T-cell (primary cell): ENCODE data around the gene BOLA3. TPM values are rescaled to one million over a fixed set of nuclear protein-coding genes. Genes with fewer than 3 reads are reported as not detected.

Source experiments
- ATAC-seq, 4 experiments: fragments of 200-7000 bp in 3 of 4; fragments of 150-1000 bp in 1 of 4; cut with Tn5 transposase; replicated peaks in 1 of 4; 1 replicate in 3 of 4; 2 replicates in 1 of 4; pipeline ENCODE4 v1.10.0; 2021; ENCODE audit warnings: moderate library complexity in 3 of 4, mild to moderate bottlenecking in 2 of 4, moderate number of reproducible peaks in 1 of 4
- CTCF ChIA-PET, 2 donors: fragments of 300-600 bp; sonication (Branson Sonifier 250); formaldehyde crosslinking; loops; one replicate each; lab custom pipeline; 2022; ENCODE audit warnings: antibody characterized with exemption in 2 of 2; lab: Charles Lee
- POLR2A ChIA-PET, 2 donors: fragments of 300-600 bp; sonication (Branson Sonifier 250); formaldehyde crosslinking; loops; one replicate each; lab custom pipeline; 2022; ENCODE audit warnings: antibody characterized with exemption in 2 of 2; lab: Charles Lee
- DNase-seq, 35 experiments: peaks; one replicate each; pipeline versions ENCODE4 v3.0.0 to v3.0.0-alpha.2; 2013 to 2023
- H3K27ac ChIP-seq: one replicate; pipeline ENCODE4 v1.5.1; 2013; ENCODE audit warnings: low read length
- H3K27me3 ChIP-seq, 2 experiments: replicated peaks in 1 of 2; 1 replicate in 1 of 2; 2 replicates in 1 of 2; pipeline versions ENCODE4 v1.6.1 to v1.7.0; 2013; ENCODE audit warnings: low read length in 1 of 2, mixed read lengths in 1 of 2; ENCODE audit not compliant: control insufficient read depth in 2 of 2, insufficient read depth in 2 of 2; ENCODE audit errors: extremely low read depth in 1 of 2
- H3K36me3 ChIP-seq, 2 donors: 1 replicate in 1 of 2; 2 replicates in 1 of 2; pipeline versions ENCODE4 v1.6.1 to v1.7.0; 2013; ENCODE audit warnings: low read length in 1 of 2; ENCODE audit not compliant: control insufficient read depth in 2 of 2, insufficient read depth in 1 of 2; ENCODE audit errors: extremely low read depth in 1 of 2
- H3K4me1 ChIP-seq, 2 experiments: 1 replicate in 1 of 2; 2 replicates in 1 of 2; pipeline versions ENCODE4 v1.6.1 to v1.7.0; 2013; ENCODE audit warnings: low read length in 2 of 2, mixed read lengths in 1 of 2; ENCODE audit not compliant: insufficient read depth in 2 of 2, control insufficient read depth in 1 of 2; ENCODE audit errors: extremely low read depth in 1 of 2
- H3K4me3 ChIP-seq, 2 donors: 1 replicate in 1 of 2; 2 replicates in 1 of 2; pipeline versions ENCODE4 v1.5.1 to v1.7.0; 2013; ENCODE audit warnings: mild to moderate bottlenecking in 2 of 2, low read length in 1 of 2, moderate library complexity in 1 of 2; ENCODE audit not compliant: control insufficient read depth in 1 of 2; ENCODE audit errors: extremely low read depth in 1 of 2
- H3K9me3 ChIP-seq: 2 replicates; pipeline ENCODE4 v1.7.0; 2013
- H3K27ac Mint-ChIP-seq, 2 donors: one replicate each; pipeline ENCODE4 v1.8.0; 2020 to 2021; ENCODE audit warnings: mild to moderate bottlenecking in 2 of 2, mixed read lengths in 2 of 2
- H3K27me3 Mint-ChIP-seq, 2 donors: one replicate each; pipeline ENCODE4 v1.8.0; 2021 to 2022; ENCODE audit warnings: mixed read lengths in 2 of 2
- H3K36me3 Mint-ChIP-seq: one replicate; pipeline ENCODE4 v1.8.0; 2021; ENCODE audit warnings: mixed read lengths
- H3K4me1 Mint-ChIP-seq, 3 donors: one replicate each; pipeline ENCODE4 v1.8.0; 2020 to 2022; ENCODE audit warnings: mixed read lengths in 3 of 3, mild to moderate bottlenecking in 1 of 3
- H3K4me3 Mint-ChIP-seq, 3 donors: one replicate each; pipeline ENCODE4 v1.8.0; 2020 to 2022; ENCODE audit warnings: mild to moderate bottlenecking in 3 of 3, mixed read lengths in 3 of 3, moderate library complexity in 3 of 3
- H3K9me3 Mint-ChIP-seq, 3 donors: one replicate each; pipeline ENCODE4 v1.8.0; 2020 to 2022; ENCODE audit warnings: mixed read lengths in 3 of 3
- WGBS: methylation state at CpG from one replicate; pipeline ENCODE4 v1.1.5; 2013; ENCODE audit warnings: missing lambda C conversion rate; ENCODE audit not compliant: insufficient coverage; 5-methylcytosine and 5-hydroxymethylcytosine counted together
- total RNA-seq, 35 experiments: library from RNA in 6 of 35; stranded (reverse) in 6 of 35; fragments of 120-200 nt in 1 of 35; gene quantifications; one replicate each; pipeline versions ENCODE4 v1.2.1 to v1.2.4 and lab custom pipeline; 2013 to 2026

Gene BOLA3
- total RNA-seq, 5 donors from 2014 or later (not counting 1 experiment from before 2014, with no cell fraction given), result 13.7 to 16.0 (median 15.5) TPM

DNA sequence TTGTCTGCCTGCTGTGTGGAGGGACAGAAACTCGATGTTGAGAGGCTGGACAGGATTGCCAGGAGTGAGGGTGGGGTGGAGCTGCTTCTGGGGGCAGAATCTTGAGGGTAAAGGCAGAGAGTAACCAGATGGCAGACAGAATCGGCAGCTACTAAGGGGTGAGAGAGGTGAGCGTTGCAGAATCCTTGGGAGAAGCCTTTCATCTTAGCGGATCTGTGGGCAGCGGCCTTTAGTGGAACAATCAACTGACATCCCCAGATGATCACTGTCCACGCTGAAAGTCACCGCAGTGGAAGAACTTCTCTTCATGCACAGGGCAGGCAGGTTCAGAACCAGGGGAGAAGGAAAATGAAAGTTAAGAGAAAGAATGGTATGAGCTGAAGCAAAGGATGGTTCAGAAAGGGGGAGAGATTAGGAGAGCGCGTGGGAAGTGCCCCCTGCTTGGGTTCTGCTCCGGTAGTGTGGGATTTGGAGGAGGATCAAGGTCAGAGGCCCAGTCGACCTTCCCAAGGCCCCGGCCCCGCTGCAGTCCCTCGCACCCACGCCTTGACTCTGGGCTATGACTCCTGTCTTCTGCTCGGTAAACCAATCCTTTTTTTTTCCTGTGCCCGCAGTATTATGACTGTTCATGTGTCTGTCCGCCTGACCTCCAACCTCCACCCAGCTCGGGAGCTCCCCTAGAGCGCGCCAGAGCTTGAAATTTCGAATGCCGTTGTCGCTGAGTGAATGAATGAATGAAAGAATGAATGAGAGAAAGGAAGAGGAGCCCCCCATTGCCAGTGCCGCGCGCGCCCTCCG is 584 bp downstream of the BOLA3 start:
- ChIA-PET POLR2A (no interaction called here), CTCF (interaction anchor here (0.6 to 2.1 kb wide), 16 partner anchors 11 to 653 kb away, joined by 3 to 17 read pairs (median 4); partner anchors contain the start of genes STAMBP (in 2 of the 2) and MOB1A (in 1 of the 2))
- Mint-ChIP-seq H3K36me3 (peaks cover 7% of the 10 kb centered on the region), H3K27ac (no peak overlapping the region), H3K4me3 (no peak overlapping the region), H3K9me3 (no peaks in the 10 kb centered on the region), H3K4me1 (peaks cover 0 to 10% (median 0%) of the 10 kb centered on the region in 3 donors), H3K27me3 (no peaks in the 10 kb centered on the region)
- ATAC-seq (peak in 3 of 4 experiments; percentile 2 to 35 (median 18)), DNase-seq (peak in 11 of 35 experiments; percentile 4 to 30 (median 11))
- Histone ChIP-seq H3K4me1 (peaks cover 6 to 26% of the 10 kb centered on the region in 2 experiments), H3K4me3 (peak overlapping the region; percentile 64 to 70), H3K9me3 (no peaks in the 10 kb centered on the region), H3K27me3 (no peaks in the 10 kb centered on the region), H3K36me3 (peaks cover 5 to 20% of the 10 kb centered on the region in 2 donors), H3K27ac (peak overlapping the region; percentile 51)
- 12% methylated on average over 18 of the region's 29 CpGs for WGBS

DNA sequence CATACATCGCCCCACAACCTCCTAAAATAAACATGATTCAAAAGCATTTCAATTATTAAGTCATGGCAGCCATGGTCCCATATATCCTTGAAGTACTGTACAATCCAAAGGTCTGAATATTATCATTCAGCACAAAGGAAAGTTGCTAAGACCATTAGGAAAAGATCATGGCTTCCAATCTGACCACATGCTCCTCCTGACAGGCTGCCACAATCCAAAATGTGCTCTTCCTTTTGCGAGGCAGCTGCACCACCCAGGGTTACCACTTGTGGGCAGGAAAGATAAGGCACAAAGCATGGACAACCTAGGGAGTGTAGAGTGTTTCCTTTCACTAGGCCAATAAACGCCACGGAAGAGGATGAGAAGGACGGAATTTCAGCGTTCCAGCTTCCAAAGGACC is 5.4 kb downstream of the BOLA3 start:
- Mint-ChIP-seq H3K4me1 (peaks cover 0 to 12% (median 0%) of the 10 kb centered on the region in 3 donors), H3K36me3 (peaks cover 25% of the 10 kb centered on the region), H3K9me3 (no peaks in the 10 kb centered on the region), H3K27ac (no peak overlapping the region), H3K4me3 (no peak overlapping the region), H3K27me3 (no peaks in the 10 kb centered on the region)
- Histone ChIP-seq H3K27me3 (no peaks in the 10 kb centered on the region), H3K4me1 (peaks cover 6 to 15% of the 10 kb centered on the region in 2 experiments), H3K36me3 (peaks cover 2 to 26% of the 10 kb centered on the region in 2 donors), H3K9me3 (no peaks in the 10 kb centered on the region), H3K4me3 (no peak overlapping the region), H3K27ac (no peak overlapping the region)
- 94% methylated on average over 5 of the region's 6 CpGs for WGBS
- CTCF ChIA-PET, result no interaction called here
- ATAC-seq (no peak), DNase-seq (no peak)
- POLR2A ChIA-PET, result interaction anchor here in 1 of 2 donors (0.7 kb wide), 1 partner anchor 36 kb away, joined by 4 read pairs; the partner anchor contains the start of gene MOB1A

DNA sequence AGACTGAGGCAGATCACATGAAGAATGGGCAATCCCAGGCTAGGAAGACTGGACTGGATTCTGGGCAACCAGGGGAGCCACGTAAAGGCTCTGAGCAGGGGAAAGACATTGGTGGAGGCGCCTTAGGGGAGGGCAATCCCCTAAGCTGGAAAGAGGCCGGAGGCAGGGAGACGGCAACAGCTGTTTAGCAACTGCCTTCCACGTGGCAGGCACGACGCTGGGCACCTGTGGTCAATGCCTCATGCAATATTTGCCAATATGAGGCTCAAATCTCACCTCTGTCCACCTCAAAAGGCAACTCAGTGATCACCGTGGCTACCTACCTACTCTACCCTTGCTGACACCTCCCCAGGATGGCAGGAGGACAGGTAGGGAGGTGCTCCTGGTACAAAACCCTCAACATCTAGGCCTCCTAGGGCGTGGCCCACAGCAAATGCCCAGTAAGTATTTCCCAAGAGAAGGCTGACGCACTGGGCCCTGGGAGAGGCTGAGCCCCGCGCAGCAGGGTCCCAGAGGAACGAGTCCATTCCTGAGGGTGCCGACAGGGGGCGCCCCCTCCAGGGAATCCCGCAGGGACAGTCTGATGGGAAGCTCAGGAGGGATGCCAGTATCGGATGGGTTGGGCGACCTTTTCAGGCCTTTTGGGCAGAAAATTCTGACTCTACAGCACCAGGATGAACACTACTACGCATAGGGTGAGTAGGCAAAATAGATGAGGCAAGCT is 8.9 kb downstream of the BOLA3 start:
- no peaks in the 10 kb centered on the region for H3K9me3 ChIP-seq
- 98% methylated on average over 18 of the region's 19 CpGs for whole genome bisulfite sequencing
- no peak overlapping the region for H3K4me3 ChIP-seq
- Mint-ChIP-seq H3K9me3 (no peaks in the 10 kb centered on the region), H3K27me3 (no peaks in the 10 kb centered on the region), H3K27ac (no peak overlapping the region), H3K36me3 (peaks cover 32% of the 10 kb centered on the region), H3K4me1 (peaks cover 0 to 7% (median 0%) of the 10 kb centered on the region in 3 donors), H3K4me3 (no peak overlapping the region)
- ChIA-PET CTCF (interaction anchor here (0.6 to 1.1 kb wide), 2 partner anchors 63 to 698 kb away, joined by 3 to 6 read pairs; no protein-coding TSS in a partner anchor), POLR2A (no interaction called here)
- ATAC-seq, result no peak
- DNase-seq, result no peak
- H3K36me3 ChIP-seq, result peaks cover 2 to 34% of the 10 kb centered on the region in 2 donors
- no peaks in the 10 kb centered on the region for H3K4me1 ChIP-seq
- peaks cover 0 to 3% of the 10 kb centered on the region in 2 experiments for H3K27me3 ChIP-seq
- no peak overlapping the region for H3K27ac ChIP-seq

DNA sequence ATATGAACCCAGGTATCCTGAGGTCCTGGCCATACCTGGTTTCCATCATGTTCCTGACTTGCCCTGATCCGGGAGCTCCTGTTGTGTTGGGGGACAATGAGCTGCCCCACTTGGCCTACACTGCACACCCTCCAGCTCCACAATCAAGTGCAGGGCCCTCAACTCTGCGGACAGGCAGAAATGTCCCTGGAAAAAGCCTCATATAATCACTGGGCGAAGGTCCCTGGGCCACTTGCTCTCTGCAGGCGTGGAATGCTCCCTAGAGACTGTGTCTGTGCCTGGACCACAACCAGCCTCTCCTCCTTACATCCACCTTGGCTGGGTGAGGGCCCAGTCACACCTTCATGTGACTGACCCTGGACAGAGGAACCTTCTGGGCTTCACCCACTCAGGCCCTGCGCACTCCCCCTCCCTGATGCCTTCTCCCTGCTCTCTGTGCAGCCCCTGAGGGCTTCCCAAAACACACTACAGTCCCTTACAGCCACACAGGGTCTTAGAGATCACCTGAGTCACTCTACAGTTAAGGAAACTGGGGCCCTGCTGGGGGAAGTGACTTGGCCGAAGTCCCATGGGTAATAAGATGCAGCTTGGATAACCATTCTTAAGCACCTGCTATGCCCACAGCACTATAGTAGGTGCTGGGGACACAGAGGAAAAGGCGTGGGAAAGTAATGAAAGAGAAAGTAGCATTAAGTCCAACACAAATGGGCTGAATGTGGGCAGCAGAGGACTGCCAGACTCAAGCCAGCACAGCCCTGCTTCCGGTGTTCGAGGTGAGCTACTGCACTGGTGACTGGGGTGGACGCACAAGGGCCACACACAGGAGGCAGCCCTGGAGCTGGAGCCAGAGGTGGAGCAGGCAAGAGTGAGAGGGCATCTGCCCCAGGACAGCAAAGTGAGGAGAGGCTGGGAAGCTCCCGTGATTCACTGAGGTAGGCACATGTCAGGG is 9.8 kb downstream of the BOLA3 start:
- Mint-ChIP-seq H3K27ac (no peak overlapping the region), H3K4me1 (peaks cover 0 to 7% (median 0%) of the 10 kb centered on the region in 3 donors)

DNA sequence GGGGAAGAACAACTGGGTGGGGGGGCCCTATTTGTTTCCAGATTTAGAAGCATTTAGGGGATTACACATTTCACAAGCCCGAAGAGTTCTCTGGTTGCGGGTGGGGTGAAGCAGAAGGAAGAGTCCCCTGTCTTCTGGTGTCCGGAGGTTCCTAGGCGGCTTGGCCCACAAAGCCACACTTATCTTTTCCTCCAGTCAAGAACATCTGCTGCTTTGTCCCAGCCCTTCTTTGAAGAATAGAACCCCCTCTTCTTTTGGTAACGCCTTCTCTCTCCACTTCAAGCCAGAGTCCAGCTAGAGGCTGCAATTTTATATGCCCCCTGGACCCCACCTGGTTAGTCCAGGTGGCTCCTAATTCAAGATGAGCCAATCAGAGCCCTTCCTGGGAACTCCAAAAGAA is 15.8 kb downstream of the BOLA3 start:
- Mint-ChIP-seq H3K4me1 (no peaks in the 10 kb centered on the region), H3K27ac (no peak overlapping the region), H3K36me3 (peaks cover 13% of the 10 kb centered on the region), H3K9me3 (no peaks in the 10 kb centered on the region), H3K27me3 (peaks cover 0 to 4% of the 10 kb centered on the region in 2 donors), H3K4me3 (no peak overlapping the region)
- WGBS, result 75% methylated on average over 2 of the region's 5 CpGs
- Histone ChIP-seq H3K27me3 (peaks cover 0 to 26% of the 10 kb centered on the region in 2 experiments), H3K9me3 (no peaks in the 10 kb centered on the region), H3K4me1 (no peaks in the 10 kb centered on the region), H3K4me3 (no peak overlapping the region), H3K36me3 (peaks cover 0 to 14% of the 10 kb centered on the region in 2 donors), H3K27ac (no peak overlapping the region)
- ATAC-seq, result no peak
- DNase-seq, result no peak
- ChIA-PET POLR2A (no interaction called here), CTCF (no interaction called here)

More for the DNA sequence above, 9.8 kb downstream of the BOLA3 start:
- H3K9me3 ChIP-seq, result no peaks in the 10 kb centered on the region
- POLR2A ChIA-PET, result no interaction called here
- Mint-ChIP-seq H3K36me3 (peaks cover 36% of the 10 kb centered on the region), H3K27me3 (no peaks in the 10 kb centered on the region), H3K9me3 (no peaks in the 10 kb centered on the region), H3K4me3 (no peak overlapping the region)
- H3K4me1 ChIP-seq, result no peaks in the 10 kb centered on the region
- ATAC-seq (no peak), DNase-seq (no peak)
- CTCF ChIA-PET, result interaction anchor here (0.5 to 1.1 kb wide), 2 partner anchors 12 to 62 kb away, joined by 3 to 5 read pairs; no protein-coding TSS in a partner anchor
- peaks cover 2 to 34% of the 10 kb centered on the region in 2 donors for H3K36me3 ChIP-seq
- WGBS, result 94% methylated on average over 8 of the region's 11 CpGs
- H3K4me3 ChIP-seq, result no peak overlapping the region
- peaks cover 0 to 3% of the 10 kb centered on the region in 2 experiments for H3K27me3 ChIP-seq
- no peak overlapping the region for H3K27ac ChIP-seq
